ENCODE data around the gene TBX18.

TBX18 gene

DNA sequence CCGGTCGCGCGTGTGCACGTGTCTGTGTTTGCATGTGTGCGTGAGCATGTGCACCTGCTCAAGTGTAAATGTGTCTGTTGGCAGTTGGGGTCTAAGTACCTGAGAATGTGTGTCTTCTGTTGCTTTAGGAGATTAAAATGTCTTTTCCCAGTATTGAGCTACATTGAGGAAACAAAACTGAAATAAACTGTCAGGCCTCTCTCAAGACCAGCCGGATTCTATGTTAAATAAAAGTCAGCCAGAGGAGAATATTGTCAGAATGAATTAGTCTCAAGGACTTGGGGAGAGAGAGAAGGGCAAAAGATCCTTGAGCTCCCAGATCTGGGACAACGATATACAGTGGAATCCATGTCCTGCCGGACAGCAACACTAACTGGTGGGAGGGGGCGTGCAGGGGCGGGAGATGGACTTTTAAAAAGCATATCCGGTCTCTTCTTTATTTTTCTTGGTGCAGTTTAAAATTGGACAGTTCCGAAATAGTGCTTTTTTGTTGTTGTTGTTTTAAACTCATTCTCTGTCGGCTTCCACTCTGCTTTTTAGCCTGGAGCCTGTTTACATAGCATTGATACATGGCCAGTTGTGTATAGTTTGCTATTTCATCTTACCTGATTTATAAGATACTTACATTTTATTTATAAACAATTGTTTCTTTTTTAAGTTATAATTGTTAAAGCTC, 3.3 kb upstream of the TBX18 start:
- TF ChIP-seq, protein P1, sequence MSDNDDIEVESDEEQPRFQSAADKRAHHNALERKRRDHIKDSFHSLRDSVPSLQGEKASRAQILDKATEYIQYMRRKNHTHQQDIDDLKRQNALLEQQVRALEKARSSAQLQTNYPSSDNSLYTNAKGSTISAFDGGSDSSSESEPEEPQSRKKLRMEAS (IDR thresholded peaks at IDR 0.05), result no peak

DNA sequence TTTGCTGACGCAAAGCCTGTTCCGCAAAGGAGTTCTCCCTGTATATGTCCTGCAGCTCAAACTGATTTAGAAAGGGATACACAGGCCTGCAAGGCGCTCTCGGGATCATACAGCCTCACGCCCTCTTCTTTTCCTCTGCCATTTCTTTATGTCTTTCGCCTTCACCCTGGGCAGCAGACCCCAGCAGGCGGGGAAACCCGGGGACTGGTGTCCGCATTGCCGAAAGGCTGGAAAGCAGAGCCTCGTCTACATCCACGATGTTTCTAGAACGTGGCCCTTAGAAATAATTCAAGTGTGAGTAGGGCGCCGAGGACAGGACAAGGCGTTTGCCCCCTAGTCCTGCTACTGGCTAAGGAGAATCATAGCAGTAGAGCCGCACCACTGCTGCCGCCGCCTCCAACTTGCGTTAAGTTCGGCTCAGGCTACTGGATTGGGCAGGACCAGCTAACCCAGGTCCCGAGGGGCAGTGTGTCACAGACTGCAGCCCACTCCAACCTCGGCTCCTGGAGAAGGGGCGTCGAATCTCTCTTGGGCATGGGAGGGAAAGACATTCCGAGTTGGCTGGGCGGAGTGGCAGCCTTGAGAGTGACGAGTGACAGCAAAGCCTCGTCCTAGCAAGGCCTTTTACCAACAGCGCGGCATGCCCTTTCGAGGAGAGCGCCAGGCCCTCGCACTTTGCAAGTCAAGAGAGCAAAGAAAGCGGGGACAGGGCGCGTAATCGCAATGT, 2.6 kb upstream of the TBX18 start:
- TF ChIP-seq RAD21 (IDR thresholded peaks at IDR 0.05; ENCODE audit: low read depth), result no peak
- TF ChIP-seq, protein P2, sequence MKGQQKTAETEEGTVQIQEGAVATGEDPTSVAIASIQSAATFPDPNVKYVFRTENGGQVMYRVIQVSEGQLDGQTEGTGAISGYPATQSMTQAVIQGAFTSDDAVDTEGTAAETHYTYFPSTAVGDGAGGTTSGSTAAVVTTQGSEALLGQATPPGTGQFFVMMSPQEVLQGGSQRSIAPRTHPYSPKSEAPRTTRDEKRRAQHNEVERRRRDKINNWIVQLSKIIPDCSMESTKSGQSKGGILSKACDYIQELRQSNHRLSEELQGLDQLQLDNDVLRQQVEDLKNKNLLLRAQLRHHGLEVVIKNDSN (IDR thresholded peaks at IDR 0.05), result no peak

DNA sequence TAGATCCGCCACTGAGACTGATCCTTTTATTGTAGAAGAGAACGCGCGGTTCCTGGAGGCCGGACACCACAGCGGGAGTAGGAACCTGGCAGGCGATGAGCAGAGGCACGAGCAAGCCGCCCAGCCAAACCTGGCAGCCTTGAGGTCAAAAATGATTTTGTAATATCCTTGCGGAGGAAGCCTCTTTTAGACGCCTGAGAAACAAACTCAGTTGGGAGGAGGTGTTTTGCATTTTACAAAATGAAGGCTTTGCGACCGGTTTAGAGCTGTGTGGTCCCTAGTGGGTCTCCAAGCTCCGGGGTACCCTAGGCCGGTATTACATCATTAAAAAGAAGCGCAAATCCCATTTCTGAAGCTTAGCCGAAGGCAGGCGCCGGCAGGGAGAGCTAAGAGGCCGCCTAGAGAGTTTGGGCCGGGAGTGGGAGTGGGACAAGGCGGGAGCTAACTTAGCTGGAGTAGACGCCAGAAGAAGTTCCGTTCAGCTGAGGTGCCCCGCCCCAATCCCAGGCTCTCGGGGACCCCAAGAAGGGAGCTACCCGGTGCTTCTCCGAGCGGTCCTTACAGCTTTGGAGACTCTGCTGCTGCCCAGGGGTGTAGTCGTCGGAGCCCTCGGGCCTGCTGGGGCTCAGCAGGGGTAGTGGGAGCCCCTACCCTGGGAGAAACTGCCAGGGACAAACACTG, 1.9 kb upstream of the TBX18 start:
- TF ChIP-seq, protein P1 (IDR thresholded peaks at IDR 0.05), result no peak
- TF ChIP-seq, protein P2 (IDR thresholded peaks at IDR 0.05), result no peak
- TF ChIP-seq TEAD4 (IDR thresholded peaks at IDR 0.05) (no peak), EP300 (IDR thresholded peaks at IDR 0.05; ENCODE audit: borderline replicate concordance) (no peak), ZBTB7A (IDR thresholded peaks at IDR 0.05; ENCODE audit: low read depth) (no peak), CREB1 (IDR thresholded peaks at IDR 0.05; ENCODE audit: low read depth) (no peak)

DNA sequence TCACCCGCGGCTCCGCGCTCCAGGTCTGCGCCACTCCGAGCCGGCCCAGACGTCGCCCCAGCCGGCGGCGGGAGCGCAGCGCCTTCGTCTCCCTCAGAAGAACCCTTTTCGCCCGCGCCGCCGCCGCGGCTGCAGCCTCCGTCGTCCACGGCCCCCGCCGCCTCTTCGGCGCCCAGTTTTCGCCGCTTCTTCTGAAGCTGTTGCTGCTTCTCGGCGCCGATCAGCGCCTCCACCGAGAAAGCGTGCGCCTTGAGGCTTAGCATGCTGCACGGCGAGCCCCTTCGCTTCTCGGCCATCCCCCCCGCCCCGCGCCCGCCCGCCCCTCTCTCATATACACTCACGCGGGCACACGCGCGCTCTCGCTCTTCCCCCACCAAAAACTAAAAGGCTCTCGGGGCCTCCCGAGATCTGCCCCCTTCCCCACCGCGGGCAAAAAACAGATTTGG, 489 bp downstream of the TBX18 start:
- TF ChIP-seq TCF12 (IDR thresholded peaks at IDR 0.05; ENCODE audit: low read depth) (0 out of 2 replicates have a peak, but pooled peaks have one; percentile 8), FOXM1 (IDR thresholded peaks at IDR 0.05; ENCODE audit: borderline replicate concordance, low read depth) (no peak)
- TF ChIP-seq, protein P1 (IDR thresholded peaks at IDR 0.05), result peak; percentile 66

DNA sequence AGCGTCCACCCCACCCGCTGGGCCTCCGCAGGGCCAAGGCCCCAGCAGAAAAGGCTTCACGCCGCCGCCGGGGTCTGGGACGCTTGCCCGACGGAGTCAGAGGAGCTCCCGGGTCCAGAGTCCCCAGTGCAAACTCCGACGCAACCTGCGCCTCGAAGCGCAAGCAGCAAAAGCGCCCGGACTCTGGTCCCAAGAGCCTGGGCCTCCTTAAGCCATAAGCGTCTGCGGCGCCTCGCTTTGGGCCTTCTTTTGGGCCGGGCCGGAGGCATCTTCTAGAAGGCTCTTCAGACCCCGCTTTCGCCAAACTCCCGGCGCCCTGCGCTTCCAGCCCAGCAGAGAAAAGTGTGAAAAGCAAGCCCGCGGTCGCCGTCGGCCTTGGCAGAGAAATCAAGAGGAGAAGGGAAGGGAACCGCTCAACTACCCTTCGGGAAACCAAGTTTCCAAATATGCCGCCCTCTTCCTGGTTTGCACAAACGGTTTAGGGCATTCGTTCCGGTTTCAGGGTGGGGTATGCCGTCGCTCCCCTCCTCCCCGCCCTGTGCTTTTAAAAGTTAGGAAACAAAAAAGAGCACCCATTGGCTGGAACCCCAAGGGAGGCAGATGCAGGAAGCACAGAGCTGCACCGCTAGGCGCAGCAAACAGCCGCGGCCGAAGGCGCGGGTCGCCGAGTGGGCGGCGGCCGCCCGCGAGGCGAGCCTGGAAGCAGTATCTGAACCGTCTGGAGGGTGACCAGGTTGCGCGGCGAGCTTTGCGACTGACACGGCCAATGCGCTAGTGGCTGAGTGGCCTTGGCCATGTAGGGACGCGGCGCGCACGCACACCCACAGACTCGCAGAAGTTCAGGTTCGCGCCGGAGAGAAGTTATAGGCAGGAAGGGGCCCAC, 1.2 kb downstream of the TBX18 start:
- TF ChIP-seq, protein P2 (IDR thresholded peaks at IDR 0.05), result no peak
- TF ChIP-seq TCF12 (IDR thresholded peaks at IDR 0.05; ENCODE audit: low read depth) (peak; percentile 37; the same call in 1 of the 2 replicates), CEBPB (IDR thresholded peaks at IDR 0.05) (no peak)

DNA sequence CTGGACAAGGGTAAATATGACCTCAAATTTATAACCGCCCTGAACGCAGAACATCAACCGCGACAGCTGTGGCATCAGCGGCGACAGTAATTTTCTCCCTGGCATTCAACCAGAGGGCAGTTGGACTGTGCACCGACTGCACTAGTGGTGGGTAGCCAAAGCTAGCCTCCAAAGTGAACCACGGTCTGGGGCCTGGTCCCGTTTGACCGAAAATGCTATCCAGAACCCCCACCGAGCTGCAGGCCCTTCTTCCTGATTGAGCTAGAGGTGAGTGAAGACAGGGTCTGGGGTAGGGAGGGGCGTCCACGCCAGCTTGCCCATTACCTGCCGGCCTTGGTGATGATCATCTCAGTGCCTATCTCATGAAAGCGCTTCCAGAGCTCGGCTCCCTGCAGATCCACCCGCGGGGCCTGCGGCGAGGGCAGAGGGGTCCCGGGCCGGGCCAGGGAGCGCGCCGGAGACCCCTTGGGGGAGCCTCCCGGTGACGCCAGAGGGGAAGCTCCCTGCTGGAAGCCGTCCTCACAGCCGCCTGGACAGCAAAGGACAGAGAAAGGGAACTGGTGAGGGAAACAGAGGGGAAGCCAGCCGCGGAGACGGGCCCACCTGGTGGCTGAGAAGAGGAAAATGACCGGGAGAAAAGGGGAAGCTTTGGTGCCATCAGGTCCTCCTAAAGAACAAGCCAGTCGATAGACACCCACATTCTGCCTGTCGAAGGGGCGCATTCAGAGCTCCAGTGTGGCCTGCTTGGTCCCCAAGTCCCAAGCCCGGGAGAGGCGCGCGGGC, 2.0 kb downstream of the TBX18 start:
- no peak for TF ChIP-seq EGR1 (IDR thresholded peaks at IDR 0.05)
- no peak for TF ChIP-seq YY1 (IDR thresholded peaks at IDR 0.05; ENCODE audit: low read depth)
- TF ChIP-seq TCF12 (IDR thresholded peaks at IDR 0.05; ENCODE audit: low read depth), result no peak
- TF ChIP-seq TAF1 (IDR thresholded peaks at IDR 0.05; ENCODE audit: low read depth), result no peak
- no peak for TF ChIP-seq RAD21 (IDR thresholded peaks at IDR 0.05; ENCODE audit: low read depth)
- TF ChIP-seq, protein P2 (IDR thresholded peaks at IDR 0.05), result no peak
- TF ChIP-seq TEAD4 (IDR thresholded peaks at IDR 0.05), result no peak
- TF ChIP-seq, protein P3, sequence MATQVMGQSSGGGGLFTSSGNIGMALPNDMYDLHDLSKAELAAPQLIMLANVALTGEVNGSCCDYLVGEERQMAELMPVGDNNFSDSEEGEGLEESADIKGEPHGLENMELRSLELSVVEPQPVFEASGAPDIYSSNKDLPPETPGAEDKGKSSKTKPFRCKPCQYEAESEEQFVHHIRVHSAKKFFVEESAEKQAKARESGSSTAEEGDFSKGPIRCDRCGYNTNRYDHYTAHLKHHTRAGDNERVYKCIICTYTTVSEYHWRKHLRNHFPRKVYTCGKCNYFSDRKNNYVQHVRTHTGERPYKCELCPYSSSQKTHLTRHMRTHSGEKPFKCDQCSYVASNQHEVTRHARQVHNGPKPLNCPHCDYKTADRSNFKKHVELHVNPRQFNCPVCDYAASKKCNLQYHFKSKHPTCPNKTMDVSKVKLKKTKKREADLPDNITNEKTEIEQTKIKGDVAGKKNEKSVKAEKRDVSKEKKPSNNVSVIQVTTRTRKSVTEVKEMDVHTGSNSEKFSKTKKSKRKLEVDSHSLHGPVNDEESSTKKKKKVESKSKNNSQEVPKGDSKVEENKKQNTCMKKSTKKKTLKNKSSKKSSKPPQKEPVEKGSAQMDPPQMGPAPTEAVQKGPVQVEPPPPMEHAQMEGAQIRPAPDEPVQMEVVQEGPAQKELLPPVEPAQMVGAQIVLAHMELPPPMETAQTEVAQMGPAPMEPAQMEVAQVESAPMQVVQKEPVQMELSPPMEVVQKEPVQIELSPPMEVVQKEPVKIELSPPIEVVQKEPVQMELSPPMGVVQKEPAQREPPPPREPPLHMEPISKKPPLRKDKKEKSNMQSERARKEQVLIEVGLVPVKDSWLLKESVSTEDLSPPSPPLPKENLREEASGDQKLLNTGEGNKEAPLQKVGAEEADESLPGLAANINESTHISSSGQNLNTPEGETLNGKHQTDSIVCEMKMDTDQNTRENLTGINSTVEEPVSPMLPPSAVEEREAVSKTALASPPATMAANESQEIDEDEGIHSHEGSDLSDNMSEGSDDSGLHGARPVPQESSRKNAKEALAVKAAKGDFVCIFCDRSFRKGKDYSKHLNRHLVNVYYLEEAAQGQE (IDR thresholded peaks at IDR 0.05; ENCODE audit: low read depth), result no peak
- TF ChIP-seq CEBPB (IDR thresholded peaks at IDR 0.05), result no peak
- no peak for TF ChIP-seq CREB1 (IDR thresholded peaks at IDR 0.05; ENCODE audit: low read depth)
